Peyer's patch (tissue), 4 donors: ENCODE results near the gene LARP4B.

Experiments
- CTCF ChIP-seq, 6 experiments: fragments of 450-650 bp in 4 of 6; fragments of 200-600 bp in 2 of 6; sonication (generic) in 1 of 6; IDR thresholded peaks; one replicate each; pipeline ENCODE4 v1.5.1; 2017 to 2019; ENCODE audit warnings: antibody characterized with exemption in 6 of 6, mild to moderate bottlenecking in 3 of 6, moderate library complexity in 1 of 6
- POLR2A ChIP-seq, 2 donors: fragments of 450-650 bp; IDR thresholded peaks; one replicate each; pipeline ENCODE4 v1.5.1; 2017; ENCODE audit warnings: antibody characterized with exemption in 2 of 2, mild to moderate bottlenecking in 2 of 2, moderate library complexity in 2 of 2

DNA sequence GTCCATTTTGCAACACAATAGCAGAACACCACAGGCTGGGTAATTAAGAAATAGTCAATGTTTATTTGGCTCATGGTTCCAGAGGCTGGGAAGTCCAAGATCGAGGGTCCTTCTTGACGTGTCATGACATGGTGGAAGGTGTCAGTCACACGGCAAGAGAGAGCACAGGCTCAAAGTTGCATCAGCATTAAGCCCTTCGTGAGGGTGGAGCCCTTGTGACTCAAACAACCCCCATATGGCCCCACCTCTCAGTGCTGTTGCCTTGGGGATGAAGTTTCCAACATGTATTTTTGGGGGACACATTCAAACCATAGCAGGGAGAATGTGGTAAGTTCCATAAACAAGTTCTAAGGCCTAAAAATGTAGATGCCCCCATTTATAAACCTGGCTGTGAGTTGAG is 32.1 kb upstream of the LARP4B start:
- TF ChIP-seq CTCF (IDR thresholded peaks at IDR 0.05) (no peak), POLR2A (IDR thresholded peaks at IDR 0.05) (no peak)
